Measurements from ENCODE around the gene PGM5. TPM values are rescaled to one million over a fixed set of nuclear protein-coding genes. Genes with fewer than 3 reads are reported as not detected.
A peak's percentile ranks its signal among the peaks of the same experiment; 100 is the strongest.

PGM5 gene
- total RNA-seq, 3 donors from 2014 or later = 11.2 to 535 (median 22.6) TPM

DNA sequence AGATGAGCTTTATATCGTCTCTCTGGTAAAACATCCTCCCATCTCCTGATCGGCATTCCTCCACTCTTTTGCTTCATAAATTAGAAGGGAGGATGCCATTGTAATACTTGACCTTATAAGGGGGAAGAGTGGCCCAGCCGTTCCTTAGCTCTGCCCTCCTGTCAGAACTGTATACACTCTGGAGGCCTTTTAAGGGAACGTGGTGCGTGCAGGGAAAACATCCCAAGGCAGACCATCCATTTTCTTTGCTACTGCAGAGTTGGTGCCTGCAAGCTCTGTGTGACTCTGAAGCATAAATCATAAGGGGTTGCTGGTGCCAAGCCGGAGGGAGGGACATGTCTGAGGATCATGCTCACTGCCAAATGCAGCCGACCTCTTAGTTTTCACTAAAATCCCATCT is 90.4 kb downstream of the PGM5 start:
- intact Hi-C loops (cut with DNase I, micrococcal nuclease) = loop anchor here in 1 of 2 donors (10.0 kb wide), 1 partner anchor 58 kb away; no protein-coding TSS in a partner anchor
- peak; percentile 52 for ATAC-seq

GRCh38 chr9:68447611-68448010 is 91.2 kb downstream of the PGM5 start:
- no peaks in the 10 kb centered on the region for H3K36me3 ChIP-seq (ENCODE audit: low read depth)
- no peak overlapping the region for H3K4me3 ChIP-seq
- ATAC-seq = no peak
- H3K4me1 ChIP-seq (ENCODE audit: low read depth) = peaks cover 2% of the 10 kb centered on the region
- H3K9me3 ChIP-seq = no peaks in the 10 kb centered on the region
- TF ChIP-seq, protein P1, sequence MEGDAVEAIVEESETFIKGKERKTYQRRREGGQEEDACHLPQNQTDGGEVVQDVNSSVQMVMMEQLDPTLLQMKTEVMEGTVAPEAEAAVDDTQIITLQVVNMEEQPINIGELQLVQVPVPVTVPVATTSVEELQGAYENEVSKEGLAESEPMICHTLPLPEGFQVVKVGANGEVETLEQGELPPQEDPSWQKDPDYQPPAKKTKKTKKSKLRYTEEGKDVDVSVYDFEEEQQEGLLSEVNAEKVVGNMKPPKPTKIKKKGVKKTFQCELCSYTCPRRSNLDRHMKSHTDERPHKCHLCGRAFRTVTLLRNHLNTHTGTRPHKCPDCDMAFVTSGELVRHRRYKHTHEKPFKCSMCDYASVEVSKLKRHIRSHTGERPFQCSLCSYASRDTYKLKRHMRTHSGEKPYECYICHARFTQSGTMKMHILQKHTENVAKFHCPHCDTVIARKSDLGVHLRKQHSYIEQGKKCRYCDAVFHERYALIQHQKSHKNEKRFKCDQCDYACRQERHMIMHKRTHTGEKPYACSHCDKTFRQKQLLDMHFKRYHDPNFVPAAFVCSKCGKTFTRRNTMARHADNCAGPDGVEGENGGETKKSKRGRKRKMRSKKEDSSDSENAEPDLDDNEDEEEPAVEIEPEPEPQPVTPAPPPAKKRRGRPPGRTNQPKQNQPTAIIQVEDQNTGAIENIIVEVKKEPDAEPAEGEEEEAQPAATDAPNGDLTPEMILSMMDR (IDR thresholded peaks at IDR 0.05) = no peak
- intact Hi-C loops (cut with DNase I, micrococcal nuclease) = loop anchor here in 1 of 2 donors (10.0 kb wide), 1 partner anchor 57 kb away; no protein-coding TSS in a partner anchor
- DNase-seq = no peak

More for the DNA sequence above, 90.4 kb downstream of the PGM5 start:
- TF ChIP-seq, protein P1 (IDR thresholded peaks at IDR 0.05) = no peak
- Histone ChIP-seq H3K36me3 (ENCODE audit: low read depth) (no peaks in the 10 kb centered on the region), H3K9me3 (peaks cover 6% of the 10 kb centered on the region), H3K4me1 (ENCODE audit: low read depth) (peaks cover 2% of the 10 kb centered on the region), H3K4me3 (no peak overlapping the region)
- peak in 2 of 3 donors; percentile 27 to 29 for DNase-seq

DNA sequence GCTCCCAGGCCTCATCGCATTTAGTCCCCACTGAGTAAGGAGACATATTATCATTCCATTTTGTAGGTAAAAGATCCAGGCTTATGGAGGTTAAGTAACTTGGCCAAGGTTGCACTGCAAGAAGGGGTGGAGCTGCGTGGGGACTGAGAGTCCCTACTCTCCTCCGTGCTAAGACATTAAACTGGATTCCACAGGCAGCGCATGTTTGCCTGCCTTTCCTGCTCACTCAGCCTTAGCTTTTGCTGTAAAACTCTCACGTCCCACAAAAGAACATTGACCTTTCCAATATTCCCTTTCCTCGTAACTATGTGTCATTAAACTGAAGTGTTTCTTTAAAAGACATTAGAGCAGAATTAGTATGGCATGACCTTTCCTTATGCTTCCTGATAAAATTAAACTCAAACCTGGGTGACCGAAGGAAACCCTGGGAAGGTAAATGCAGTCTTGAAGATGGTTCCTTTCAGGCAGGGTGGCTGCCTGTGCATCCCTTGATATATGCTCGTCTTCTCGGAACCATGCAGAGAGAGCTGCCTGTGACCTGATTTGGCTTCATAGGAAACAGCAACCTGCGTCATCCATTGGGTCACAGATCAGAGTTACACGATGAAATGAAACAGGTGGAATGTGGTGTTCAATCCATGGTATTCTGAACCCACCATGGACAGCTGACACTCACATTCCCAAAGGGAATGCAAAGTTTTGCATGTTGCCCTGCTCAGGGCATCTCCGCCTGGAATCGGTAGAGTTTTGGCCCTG is 98.3 kb downstream of the PGM5 start:
- TF ChIP-seq, protein P1 (IDR thresholded peaks at IDR 0.05) = no peak
- DNase-seq (no peak), ATAC-seq (no peak)
- H3K36me3 ChIP-seq (ENCODE audit: low read depth) = no peaks in the 10 kb centered on the region
- no peak overlapping the region for H3K4me3 ChIP-seq
- intact Hi-C loops (cut with DNase I, micrococcal nuclease) = no loop called here
- no peaks in the 10 kb centered on the region for H3K4me1 ChIP-seq (ENCODE audit: low read depth)
- no peaks in the 10 kb centered on the region for H3K9me3 ChIP-seq

- no peaks in the 10 kb centered on the region for H3K36me3 ChIP-seq (ENCODE audit: low read depth)
- intact Hi-C loops (cut with DNase I, micrococcal nuclease) = no loop called here
- ATAC-seq = no peak
- no peaks in the 10 kb centered on the region for H3K4me1 ChIP-seq (ENCODE audit: low read depth)
- DNase-seq = no peak
- no peak overlapping the region for H3K4me3 ChIP-seq
- TF ChIP-seq, protein P1 (IDR thresholded peaks at IDR 0.05) = no peak
- no peaks in the 10 kb centered on the region for H3K9me3 ChIP-seq
These were observed 99.0 kb downstream of the PGM5 start for GRCh38 chr9:68455451-68455850.

DNA sequence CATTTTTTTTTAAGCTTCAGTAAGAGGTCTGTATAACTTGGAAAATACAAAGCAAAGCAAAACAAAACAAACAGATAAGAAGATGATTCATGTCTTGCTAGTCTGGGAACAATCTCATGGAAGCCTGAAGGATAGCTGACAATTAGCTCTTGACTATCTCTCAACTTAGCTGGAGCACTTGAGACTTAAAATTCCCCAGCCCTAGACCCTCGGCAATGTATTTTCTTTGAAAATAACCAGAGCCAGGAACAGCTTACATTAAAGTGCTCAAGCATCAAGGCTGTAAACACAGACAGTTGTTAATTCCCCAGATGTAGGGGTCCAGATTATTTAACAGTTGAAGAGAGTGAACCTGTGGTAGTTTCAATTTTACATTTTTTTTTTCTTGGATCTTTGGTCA is 101.4 kb downstream of the PGM5 start:
- no peak for DNase-seq
- Histone ChIP-seq H3K36me3 (ENCODE audit: low read depth) (no peaks in the 10 kb centered on the region), H3K4me1 (ENCODE audit: low read depth) (no peaks in the 10 kb centered on the region), H3K4me3 (no peak overlapping the region), H3K9me3 (no peaks in the 10 kb centered on the region)
- intact Hi-C loops (cut with DNase I, micrococcal nuclease) = no loop called here
- TF ChIP-seq, protein P1 (IDR thresholded peaks at IDR 0.05) = no peak
- ATAC-seq = no peak

Data from mucosa of descending colon (tissue), 3 donors.